ENCODE results near the gene TMEM164.

TMEM164 gene

DNA sequence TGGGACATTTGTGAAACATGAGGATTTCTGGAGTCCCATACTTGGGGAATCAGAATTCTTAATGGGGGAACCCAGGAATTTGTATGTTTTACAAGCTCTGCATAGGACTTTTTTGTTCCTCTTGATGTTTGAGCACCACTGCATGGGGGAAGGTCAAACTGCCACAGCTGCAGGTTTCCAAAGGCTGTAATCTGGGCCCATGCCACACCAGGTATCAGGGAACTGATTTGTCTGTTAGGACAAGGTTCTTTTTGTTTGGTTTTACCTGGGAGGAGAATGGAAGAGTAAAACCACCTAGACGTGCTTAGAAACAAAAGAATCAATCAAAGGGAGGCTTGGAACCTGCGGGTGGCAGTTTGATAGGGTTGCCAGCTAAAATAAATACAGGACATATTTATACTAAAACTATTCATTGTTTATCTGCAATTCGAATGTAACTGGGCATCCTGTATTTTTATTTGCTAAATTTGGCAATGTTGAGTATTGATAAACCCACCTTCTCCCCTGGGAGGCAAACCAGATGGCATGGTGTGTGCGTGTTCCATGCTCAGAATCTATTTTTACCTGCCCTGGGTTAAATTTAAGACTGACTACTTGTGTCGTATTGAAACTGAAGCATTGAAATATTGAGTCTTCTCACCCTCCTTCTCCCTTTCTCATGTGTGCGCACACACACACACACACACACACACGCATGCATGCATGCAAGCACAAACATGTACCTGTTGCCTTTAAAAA lies 63.7 kb downstream of the TMEM164 start:
- no peak for DNase-seq

DNA sequence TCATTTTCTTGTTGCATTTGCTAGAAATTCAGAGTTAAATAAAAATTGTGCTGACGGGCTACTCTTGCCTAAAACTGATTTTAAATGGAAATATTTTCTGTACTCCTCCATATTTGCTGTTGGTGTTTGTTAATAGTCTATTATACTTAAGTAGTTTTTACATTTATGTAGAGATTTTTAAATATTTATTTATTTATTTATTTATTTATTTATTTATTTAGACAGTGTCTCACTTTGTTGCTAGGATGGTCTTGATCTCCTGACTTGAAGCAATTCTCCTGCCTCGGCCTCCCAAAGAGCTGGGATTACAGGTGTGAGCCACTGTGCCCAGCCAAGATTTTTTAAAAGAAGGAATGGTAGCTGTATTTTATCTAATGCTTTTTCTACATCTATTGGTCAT lies 68.1 kb downstream of the TMEM164 start:
- no peak for DNase-seq

DNA sequence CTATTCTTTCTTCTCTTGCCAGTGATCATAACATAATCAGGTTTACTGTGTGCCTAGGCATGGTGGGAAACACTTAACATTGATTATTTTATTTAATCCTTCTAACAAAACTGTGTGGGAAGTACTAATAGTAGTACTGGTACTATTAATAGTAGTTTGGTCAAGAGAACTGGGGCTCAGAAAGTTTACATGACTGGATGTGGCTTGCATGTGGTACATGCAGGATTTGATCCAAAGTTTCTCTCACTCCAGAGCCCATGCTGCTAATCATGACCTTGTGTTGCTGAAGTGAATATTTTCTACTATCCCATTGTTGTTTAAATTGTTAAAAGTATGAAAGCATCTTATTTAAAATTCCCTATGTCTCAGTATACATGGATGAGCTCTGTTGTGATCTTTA lies 78.4 kb downstream of the TMEM164 start:
- DNase-seq = no peak

DNA sequence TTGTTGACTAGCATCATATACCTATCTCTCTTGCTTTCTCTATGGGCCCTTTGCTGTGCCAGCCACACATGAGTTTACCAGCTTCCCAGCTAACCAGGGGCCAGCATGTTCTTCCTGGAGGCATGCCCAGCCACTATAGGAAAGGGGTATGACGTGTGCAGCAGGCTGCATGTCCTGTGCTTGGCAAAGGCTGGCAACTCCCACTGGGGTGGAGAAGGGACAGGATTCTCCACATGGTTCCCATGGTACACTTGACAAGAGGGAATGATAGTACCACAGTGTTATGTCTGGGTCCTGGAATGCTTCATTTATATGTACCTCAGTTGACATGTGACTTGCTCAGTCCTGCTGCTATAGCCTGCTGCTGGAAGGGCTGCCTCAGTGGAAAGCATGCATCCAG lies 78.8 kb downstream of the TMEM164 start:
- no peak for DNase-seq

DNA sequence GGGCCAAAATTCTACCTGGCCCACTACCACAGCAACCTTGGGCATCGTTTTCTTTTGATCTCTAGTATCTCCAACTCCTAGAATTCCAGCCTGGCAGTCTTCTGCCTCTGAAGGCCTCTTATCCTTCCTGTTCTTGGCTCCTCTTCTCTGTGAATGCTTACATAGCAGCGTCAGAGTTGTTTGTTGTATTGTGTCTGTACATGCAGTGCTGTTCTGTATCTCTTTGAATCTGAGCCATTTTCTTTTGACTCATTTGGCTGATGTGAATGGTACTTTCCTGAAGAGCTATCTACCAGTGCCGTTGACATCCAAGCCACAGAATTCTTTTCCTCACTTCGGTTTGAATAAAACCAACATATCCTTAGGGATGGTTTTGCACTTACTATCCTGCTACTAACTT lies 79.2 kb downstream of the TMEM164 start:
- DNase-seq = no peak

DNA sequence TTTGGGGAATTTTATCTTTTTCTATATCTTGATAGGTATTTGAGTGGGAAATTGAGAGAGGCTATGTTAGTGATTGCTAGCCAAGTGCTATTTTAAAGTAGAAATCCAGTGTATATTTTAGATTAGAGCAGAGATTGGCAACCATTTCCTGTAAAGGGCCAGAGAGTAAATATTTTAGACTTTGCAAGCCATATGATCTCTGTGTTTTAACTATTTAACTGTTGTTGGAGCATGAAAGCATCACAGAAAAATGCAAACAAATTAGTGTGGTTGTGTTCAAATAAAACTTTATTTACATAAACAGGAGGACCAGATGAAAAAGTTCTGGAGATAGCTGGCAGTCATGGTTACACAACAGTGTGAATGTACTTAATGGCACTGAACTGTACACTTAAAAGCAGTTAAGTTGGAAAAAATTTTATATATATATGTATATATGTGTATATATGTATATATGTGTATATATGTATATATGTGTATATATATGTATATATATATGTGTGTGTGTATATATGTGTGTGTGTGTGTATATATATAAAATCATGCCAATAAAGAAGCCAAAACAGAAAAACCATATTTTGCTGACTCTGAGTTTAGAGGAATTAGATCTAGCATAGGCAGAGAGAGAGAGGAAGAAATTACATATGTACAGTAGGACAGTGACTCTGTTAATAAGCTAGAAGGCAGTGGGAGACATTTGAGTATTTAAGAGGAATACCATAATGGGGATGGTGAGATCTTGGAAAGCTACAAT lies 83.4 kb downstream of the TMEM164 start:
- no peak for DNase-seq

DNA sequence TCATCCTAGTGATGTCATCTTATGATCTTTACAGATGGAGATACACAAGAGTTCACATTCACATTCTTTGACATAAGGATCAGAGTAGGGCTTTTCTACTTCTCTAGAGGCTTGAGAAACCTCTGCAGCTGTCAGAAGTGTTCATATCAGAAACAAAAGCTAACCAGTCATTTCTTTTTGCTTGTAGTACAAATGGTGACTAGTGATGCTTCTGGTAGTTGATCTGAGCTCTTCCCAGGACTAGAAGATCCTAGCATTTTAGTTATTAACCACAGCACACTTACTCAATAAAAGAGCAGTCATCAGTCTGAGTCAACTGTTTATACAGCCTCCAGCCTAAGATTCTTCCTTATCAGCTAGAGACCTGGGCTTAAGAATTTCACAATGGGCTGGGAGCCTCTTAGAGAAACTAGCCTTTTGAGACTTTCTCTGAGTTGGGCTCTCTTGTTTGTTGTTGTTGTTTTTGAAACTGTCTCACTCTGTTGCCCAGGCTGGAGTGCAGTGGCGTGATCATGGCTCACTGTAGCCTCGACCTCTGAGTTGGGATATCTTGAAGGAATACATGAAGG lies 84.1 kb downstream of the TMEM164 start:
- no peak for DNase-seq

DNA sequence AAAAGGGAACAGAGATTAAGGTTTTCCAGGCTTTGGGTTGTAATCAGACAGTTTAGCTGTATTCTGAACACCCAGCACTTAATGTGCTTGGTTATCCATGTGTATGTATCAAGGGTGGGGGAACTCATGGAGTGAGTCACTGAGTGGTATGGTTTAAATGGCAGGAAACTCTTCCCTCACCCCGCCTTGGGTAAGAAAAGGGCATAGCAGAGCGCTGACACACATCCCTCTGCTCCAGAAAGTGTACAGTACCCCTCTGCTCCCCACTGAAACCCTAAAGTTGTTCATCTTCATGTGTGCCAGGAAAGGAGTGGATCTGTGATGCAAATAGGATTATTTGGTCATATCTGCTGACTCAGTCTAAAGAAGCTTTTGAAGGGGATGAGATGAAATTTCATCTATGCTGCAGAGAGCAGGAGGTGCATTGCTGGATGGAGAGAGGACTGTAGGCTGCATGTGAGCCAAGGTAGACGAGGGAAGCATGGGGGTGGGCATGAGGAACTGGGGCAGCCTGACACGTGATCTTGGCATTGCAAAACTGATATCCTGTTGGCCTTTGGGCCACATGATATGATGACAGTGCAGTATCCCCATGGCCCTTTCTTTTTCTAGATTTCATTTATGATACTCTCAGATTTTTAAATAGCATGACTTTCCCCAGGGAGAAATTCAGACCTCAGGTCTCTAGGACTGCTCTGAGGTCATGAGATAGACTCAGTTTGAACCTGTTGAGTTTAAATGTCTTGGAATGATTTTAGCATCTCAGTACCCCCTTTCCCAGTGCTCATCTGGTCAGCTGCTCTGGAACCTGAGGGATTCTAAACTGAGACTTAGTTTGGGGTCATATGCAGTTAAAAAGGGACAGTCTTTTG lies 84.8 kb downstream of the TMEM164 start:
- DNase-seq = no peak

DNA sequence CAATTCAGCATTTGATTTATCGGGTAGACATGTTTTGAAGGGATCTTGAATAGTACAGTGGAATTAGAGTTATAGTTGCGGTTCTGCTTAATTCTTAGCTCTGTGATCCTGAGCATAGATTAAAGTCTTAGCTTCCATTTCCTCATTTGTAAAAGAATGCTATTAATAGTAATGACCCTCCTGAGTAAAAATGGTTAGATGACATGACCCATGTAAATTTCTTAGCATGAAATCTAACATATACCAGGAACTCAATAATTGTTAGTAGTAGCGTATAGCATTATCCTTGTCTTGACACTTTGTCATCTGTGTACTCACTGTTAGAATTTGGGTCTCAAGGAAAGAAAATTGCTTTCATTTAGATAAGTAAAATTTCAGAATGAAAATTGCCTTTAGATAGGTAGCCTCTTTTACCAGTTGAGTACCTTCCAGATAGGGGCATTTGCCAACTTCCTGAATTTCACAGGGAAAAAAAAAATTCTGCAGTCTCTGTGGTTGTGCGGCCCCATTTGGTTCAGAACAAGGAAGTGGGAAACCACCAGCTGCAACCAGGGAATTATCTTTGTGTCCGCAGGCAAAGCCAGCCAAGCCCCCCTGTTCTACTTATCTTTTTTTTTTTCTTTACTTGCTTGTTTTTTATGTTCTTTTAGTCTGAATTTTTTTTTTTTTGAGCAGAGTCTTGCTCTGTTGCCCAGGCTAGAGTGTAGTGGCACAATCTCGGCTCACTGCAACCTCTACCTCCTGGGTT lies 86.9 kb downstream of the TMEM164 start:
- DNase-seq = peak in 1 of 56 donors; percentile 0

DNA sequence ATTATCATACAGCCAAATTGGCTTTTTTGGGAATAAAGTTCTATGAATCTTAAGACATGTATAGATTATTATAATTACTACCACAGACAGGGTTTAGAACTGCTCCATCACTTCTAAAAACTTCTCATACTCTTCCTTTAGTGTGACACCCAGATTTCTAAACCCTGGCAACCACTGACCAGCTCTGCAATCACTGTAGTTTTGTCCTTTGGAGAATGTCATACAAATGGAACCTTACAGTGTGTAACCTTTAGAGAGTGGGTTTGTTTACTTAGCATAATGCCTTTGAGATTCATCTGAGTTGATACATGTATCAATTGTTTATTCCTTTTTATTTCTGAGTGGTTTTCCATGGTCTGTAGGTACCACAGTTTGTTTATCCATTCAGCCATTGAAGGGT lies 95.0 kb downstream of the TMEM164 start:
- DNase-seq = no peak

DNA sequence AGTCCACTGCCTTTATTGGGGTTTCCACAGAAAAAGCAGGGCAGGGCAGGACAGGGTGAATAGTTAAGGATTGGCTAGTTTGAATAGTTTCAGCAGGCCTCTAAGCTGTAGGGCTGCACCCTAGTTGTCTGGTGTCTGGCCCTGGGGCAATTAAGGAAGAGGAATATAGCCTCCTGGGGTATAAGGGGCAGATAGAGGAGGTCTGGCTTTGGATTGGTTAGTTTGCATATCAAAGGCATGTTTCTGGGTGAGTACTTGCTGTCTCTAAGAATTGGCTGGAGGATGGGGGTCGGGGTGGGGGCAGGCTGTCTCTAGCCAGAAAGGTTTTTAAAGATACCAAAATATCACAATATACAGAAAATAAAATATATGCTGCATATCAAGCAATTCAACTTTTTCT lies 100.4 kb downstream of the TMEM164 start:
- DNase-seq = no peak

DNA sequence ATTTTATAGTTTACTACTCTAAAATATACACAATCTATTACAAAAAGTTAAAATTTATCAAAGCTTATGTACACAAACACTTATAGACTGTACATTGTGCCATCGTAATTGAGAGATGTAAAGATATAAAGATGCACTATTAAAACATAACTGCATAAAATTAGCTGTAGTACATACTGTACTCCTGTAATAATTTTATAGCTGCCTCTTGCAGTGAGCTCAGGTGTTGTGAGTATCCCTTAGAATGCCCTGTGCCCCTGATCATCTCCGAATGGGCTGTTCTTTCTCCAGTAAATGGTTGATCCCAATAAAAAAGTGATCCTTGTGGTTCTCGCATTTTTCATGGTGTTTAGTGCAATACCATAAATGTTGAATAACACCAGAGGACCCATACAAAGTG lies 101.2 kb downstream of the TMEM164 start:
- DNase-seq = no peak

DNA sequence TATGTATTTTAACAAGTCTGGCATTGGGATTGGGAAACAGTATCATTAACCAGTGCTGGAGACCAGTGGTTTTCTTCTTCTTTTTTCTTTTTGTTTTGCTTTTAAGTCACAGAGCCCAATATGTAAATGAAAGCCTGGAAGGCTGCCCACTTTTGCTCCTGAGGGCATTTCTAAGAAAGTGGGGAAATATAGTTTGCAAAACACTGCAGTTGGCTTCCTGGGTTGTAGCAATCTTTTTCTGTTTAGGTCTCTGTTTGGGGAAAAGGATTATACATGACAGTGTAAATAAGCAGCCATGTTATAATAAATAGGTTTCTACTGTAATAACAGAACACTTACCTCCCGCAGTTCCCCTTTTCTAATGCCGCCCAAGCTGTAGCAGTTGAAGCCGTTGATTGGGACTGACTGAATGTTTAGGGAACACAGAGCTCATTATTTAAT lies 105.5 kb downstream of the TMEM164 start:
- DNase-seq = peak in 9 of 56 donors; percentile 1 to 30 (median 1)

DNA sequence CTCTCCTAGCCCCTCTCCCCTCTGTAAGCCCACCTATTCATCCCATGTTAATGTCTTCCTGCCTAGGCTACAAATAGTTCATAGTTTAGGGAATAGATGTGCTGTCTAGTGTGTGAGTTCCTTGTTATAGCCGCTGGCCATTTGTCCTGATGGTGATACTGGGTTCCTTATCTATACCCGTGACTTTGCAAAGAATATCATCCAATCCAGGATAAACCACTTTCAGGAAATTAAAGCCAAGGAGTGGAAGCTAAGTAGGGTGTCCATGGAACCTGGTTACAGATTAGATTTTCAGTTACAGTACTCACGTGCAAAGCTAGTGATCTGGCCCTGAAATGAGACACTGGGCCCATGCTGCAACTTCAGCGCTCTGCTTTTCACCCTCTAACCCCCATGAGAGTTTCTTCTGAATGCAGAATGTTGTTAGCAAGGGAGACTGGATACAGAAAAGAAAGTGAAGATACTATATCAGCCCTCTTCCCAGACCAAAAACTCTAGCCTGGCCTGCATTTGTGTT lies 111.4 kb downstream of the TMEM164 start:
- no peak for DNase-seq

DNA sequence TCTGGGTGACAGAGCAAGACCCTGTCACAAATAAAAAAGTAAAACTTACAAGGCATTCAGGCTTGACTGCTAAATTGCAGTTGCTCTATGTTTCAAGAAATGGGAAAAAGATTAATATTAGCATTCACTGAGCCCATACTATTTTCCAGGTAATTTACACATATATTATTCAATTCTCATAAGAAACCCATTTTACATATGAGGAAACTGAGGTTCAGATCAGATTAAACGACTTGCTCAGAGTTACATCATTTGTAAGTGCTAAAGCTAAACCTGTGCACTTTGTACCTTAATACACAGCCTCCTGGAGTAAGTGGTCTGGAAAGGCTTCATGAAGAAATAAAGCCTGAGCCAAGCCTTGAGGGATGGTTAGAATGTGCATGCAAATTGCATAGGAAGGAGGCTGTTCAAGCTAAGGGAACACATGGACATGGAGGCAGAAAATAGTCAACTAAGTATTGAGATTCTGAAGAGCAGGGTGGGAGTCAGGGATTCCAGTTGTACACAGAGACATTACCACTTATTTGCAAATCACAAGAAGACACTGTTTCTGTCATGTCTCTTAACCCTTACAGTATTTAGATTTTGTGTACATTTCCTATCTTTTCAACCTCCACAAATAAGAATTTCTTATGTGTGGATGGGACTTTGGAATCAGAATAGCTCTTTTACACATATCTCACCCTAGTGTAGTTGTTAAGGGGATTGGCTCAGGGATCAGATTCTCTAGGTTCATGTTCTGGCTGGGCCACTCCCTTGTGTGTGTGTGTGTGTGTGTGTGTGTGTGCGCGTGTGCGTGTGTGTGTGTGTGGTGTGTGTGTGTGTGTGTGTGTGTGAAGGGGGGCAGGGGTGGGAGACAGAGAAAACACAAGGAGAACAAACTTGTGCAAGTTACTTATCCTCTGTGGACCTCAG lies 113.4 kb downstream of the TMEM164 start:
- no peak for DNase-seq

DNA sequence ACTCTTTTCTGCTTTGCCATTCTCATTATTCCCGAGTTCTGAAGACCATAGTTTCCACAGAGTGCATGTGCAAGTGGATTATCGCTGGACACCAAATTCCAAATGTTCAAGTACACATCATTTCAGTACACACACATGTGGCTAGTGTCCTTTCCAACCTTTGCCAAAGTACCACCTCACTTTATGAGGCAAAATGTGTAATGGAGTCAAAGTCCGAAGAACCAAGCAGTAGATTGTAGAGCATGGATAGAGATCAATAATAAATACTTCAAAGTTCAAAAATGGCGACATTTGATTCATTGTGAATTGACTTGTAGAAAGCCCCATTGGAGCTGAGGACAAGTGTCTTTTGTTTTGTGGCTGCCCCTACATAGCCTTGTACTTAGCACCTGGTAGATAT lies 115.6 kb downstream of the TMEM164 start:
- no peak for DNase-seq

DNA sequence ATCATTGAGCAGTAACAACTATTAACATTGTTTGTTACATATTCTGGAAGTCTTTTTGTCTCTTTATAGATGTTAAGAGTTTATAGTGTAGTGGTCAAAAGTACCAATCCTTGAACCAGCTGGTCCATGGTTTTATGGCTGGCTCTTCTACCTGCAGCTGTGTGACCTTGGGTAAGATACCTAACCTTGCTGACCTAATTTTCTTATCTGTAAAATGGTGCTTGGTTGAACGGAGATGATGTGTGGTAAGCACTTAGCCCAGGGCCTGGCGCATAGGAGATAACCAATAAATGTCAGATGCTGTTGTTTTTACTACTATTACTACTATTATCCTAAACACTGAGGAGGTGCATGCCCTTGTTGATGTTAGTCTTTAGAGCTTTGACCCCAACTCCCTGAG lies 116.6 kb downstream of the TMEM164 start:
- no peak for DNase-seq

DNA sequence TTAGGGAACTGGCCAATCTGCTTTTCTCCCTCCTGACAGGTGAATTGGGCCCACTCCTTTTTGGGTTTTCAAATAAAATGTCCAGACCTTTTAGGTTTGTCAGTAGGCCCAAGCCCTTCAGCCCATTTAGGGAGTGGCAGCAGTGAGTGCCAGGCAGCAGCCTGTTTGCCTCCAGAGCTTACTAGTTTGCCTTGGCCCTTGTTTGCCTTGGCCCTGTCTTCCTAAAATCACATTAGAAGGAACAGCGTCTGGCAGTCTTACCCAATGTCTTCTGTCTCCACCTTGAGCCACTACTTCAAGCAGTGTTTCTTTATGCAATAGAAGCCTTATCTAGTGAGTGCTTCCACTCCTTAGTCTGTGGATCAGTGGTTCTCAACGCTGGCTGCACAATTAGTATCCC lies 117.1 kb downstream of the TMEM164 start:
- DNase-seq = peak in 1 of 56 donors; percentile 1

DNA sequence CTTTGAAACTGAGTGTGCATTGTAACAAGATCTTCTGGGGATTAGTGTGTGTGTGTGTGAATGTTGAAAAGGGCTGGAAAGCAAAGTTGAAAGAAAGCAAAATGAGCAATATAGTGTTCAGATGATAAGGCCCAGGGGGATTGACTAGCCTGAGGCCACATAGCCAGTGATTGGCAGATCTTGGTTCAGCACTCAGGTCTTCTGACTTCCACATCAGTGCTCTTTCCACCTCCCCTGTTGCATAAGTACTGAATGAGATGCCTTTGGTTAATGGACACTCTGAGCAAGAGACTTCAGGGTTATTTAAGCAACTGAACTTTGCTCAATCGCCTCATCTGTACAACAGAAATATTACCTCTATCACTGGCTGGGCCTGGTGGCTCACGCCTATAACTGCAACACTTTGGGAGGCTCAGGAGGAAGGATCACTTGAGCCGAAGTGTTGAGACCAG lies 120.4 kb downstream of the TMEM164 start:
- no peak for DNase-seq
